ENCODE results near the gene ICAM5. TPM values are rescaled to one million over a fixed set of nuclear protein-coding genes. Genes with fewer than 3 reads are reported as not detected.

Gene ICAM5
- total and polyA plus RNA-seq, 9 of the 15 experiments (the other 6 are each of a cell fraction or from before 2014, with no cell fraction given) = 0.10 to 114 (median 13.7) TPM

DNA sequence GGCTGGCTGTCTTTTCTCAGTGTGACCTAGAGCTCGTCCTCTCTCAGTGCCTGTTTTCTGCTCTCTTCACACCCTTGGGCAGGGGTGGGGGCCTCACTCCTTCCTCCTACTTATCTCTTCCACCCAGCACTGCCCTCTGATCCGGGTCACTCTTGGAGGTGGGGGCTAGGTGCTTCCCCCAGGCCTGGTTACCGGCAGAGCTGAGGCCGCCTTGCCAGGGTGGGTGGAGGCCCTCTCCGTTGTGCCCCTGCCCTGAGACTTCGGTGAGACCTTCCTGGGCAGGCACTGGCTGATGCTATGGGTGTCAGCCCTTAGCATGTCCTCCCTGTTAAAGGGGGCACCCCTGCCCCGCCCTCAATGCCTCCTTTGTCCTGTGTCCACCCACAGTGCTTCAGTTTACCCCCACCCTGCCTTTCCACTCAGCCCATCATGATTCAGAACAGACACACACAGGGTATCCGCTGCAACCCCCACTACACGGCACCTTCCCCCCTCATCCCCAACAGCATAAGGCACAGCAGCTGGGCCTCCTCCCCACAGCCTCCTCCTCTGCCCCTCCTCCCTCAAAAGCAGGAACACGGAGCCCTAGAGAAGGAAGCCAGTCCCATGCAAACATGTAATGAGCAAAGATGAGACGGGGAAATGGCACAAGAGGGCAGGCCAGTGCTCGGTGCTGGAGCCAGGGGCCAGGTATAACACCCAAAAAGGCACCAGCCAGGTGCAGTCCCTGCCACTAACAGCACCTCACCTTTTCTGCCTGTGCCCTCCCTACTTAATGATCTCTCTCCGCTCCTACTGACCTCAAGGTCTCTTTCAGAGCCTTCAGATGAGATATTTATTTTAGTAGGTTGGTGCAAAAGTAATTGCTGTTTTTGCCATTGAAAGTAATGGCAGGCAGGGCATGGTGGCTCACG, 10.1 kb downstream of the ICAM5 start (continued):
- TF ChIP-seq, protein P1, sequence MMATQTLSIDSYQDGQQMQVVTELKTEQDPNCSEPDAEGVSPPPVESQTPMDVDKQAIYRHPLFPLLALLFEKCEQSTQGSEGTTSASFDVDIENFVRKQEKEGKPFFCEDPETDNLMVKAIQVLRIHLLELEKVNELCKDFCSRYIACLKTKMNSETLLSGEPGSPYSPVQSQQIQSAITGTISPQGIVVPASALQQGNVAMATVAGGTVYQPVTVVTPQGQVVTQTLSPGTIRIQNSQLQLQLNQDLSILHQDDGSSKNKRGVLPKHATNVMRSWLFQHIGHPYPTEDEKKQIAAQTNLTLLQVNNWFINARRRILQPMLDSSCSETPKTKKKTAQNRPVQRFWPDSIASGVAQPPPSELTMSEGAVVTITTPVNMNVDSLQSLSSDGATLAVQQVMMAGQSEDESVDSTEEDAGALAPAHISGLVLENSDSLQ (IDR thresholded peaks at IDR 0.05) = peak; percentile 59; the same call in 1 of the 2 replicates
- TF ChIP-seq KAT8 (IDR thresholded peaks at IDR 0.05; ENCODE audit: low read depth) (no peak), ZNF121 (CRISPR knock-in tag; conservative IDR thresholded peaks at IDR 0.05) (no peak), ZNF778 (CRISPR knock-in tag; IDR thresholded peaks at IDR 0.05) (no peak), GABPA (tag; conservative IDR thresholded peaks at IDR 0.05; ENCODE audit: low read depth) (peak; percentile 64), STAT5B (CRISPR knock-in tag; IDR thresholded peaks at IDR 0.05) (no peak), TRIM28 (IDR thresholded peaks at IDR 0.05) (peak; percentile 45; the same call in 1 of the 2 replicates), NCOA4 (IDR thresholded peaks at IDR 0.05; ENCODE audit: partially characterized antibody) (no peak), NFATC3 (IDR thresholded peaks at IDR 0.05) (no peak), ADNP (tag; IDR thresholded peaks at IDR 0.05) (no peak), NR3C1 (CRISPR knock-in tag; IDR thresholded peaks at IDR 0.05) (no peak), CAMTA2 (CRISPR knock-in tag; conservative IDR thresholded peaks at IDR 0.05) (no peak), NR2F6 (CRISPR knock-in tag; IDR thresholded peaks at IDR 0.05) (no peak), KAT7 (CRISPR knock-in tag; IDR thresholded peaks at IDR 0.05; ENCODE audit: borderline replicate concordance) (no peak), KDM1A (IDR thresholded peaks at IDR 0.05) (peak in 1 of 2 experiments; percentile 81; a peak in 3 of 4 replicates), SMARCB1 (IDR thresholded peaks at IDR 0.05; ENCODE audit: insufficient read length, low read depth) (no peak)
- TF ChIP-seq, protein P2, sequence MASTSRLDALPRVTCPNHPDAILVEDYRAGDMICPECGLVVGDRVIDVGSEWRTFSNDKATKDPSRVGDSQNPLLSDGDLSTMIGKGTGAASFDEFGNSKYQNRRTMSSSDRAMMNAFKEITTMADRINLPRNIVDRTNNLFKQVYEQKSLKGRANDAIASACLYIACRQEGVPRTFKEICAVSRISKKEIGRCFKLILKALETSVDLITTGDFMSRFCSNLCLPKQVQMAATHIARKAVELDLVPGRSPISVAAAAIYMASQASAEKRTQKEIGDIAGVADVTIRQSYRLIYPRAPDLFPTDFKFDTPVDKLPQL (IDR thresholded peaks at IDR 0.05; ENCODE audit: extremely low read depth, insufficient read length) = no peak
- TF ChIP-seq, protein P3, sequence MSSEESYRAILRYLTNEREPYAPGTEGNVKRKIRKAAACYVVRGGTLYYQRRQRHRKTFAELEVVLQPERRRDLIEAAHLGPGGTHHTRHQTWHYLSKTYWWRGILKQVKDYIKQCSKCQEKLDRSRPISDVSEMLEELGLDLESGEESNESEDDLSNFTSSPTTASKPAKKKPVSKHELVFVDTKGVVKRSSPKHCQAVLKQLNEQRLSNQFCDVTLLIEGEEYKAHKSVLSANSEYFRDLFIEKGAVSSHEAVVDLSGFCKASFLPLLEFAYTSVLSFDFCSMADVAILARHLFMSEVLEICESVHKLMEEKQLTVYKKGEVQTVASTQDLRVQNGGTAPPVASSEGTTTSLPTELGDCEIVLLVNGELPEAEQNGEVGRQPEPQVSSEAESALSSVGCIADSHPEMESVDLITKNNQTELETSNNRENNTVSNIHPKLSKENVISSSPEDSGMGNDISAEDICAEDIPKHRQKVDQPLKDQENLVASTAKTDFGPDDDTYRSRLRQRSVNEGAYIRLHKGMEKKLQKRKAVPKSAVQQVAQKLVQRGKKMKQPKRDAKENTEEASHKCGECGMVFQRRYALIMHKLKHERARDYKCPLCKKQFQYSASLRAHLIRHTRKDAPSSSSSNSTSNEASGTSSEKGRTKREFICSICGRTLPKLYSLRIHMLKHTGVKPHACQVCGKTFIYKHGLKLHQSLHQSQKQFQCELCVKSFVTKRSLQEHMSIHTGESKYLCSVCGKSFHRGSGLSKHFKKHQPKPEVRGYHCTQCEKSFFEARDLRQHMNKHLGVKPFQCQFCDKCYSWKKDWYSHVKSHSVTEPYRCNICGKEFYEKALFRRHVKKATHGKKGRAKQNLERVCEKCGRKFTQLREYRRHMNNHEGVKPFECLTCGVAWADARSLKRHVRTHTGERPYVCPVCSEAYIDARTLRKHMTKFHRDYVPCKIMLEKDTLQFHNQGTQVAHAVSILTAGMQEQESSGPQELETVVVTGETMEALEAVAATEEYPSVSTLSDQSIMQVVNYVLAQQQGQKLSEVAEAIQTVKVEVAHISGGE (CRISPR knock-in tag; IDR thresholded peaks at IDR 0.05) = no peak; a peak in 1 of 6 replicates
- TF ChIP-seq, protein P4, sequence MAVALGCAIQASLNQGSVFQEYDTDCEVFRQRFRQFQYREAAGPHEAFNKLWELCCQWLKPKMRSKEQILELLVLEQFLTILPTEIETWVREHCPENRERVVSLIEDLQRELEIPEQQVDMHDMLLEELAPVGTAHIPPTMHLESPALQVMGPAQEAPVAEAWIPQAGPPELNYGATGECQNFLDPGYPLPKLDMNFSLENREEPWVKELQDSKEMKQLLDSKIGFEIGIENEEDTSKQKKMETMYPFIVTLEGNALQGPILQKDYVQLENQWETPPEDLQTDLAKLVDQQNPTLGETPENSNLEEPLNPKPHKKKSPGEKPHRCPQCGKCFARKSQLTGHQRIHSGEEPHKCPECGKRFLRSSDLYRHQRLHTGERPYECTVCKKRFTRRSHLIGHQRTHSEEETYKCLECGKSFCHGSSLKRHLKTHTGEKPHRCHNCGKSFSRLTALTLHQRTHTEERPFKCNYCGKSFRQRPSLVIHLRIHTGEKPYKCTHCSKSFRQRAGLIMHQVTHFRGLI (CRISPR knock-in tag; IDR thresholded peaks at IDR 0.05) = peak; percentile 52; the same call in 1 of the 2 replicates
- TF ChIP-seq, protein P5, sequence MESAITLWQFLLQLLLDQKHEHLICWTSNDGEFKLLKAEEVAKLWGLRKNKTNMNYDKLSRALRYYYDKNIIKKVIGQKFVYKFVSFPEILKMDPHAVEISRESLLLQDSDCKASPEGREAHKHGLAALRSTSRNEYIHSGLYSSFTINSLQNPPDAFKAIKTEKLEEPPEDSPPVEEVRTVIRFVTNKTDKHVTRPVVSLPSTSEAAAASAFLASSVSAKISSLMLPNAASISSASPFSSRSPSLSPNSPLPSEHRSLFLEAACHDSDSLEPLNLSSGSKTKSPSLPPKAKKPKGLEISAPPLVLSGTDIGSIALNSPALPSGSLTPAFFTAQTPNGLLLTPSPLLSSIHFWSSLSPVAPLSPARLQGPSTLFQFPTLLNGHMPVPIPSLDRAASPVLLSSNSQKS (CRISPR knock-in tag; IDR thresholded peaks at IDR 0.05) = no peak

All from K562 (cell line).